IgD-negative memory B cell (primary cell): ENCODE results near the gene CUL1. TPM values are rescaled to one million over a fixed set of nuclear protein-coding genes. Genes with fewer than 3 reads are reported as not detected.
"Not testable (repeated sequence)": the region's sequence is repeated elsewhere in the genome, so short reads cannot be mapped to it uniquely, and the experiment has no call there.

Source experiments
- H3K27ac Mint-ChIP-seq, 3 donors: one replicate each; pipeline ENCODE4 v1.8.0; 2020 to 2022; ENCODE audit warnings: mild to moderate bottlenecking in 3 of 3, mixed read lengths in 3 of 3, moderate library complexity in 1 of 3
- H3K27me3 Mint-ChIP-seq: one replicate; pipeline ENCODE4 v1.8.0; 2021; ENCODE audit warnings: mixed read lengths
- H3K36me3 Mint-ChIP-seq: one replicate; pipeline ENCODE4 v1.8.0; 2020; ENCODE audit warnings: mild to moderate bottlenecking, mixed read lengths
- H3K4me1 Mint-ChIP-seq, 3 donors: one replicate each; pipeline ENCODE4 v1.8.0; 2020 to 2022; ENCODE audit warnings: mixed read lengths in 3 of 3, mild to moderate bottlenecking in 1 of 3
- H3K4me3 Mint-ChIP-seq, 4 donors: one replicate each; pipeline ENCODE4 v1.8.0; 2020 to 2022; ENCODE audit warnings: mild to moderate bottlenecking in 4 of 4, mixed read lengths in 4 of 4, moderate library complexity in 3 of 4
- H3K9me3 Mint-ChIP-seq, 3 donors: one replicate each; pipeline ENCODE4 v1.8.0; 2020 to 2021; ENCODE audit warnings: mixed read lengths in 3 of 3, mild to moderate bottlenecking in 1 of 3
- polyA plus RNA-seq: library from polyadenylated mRNA; unstranded; fragments of 300-500 nt; fragmentation: Illumina TruSeq; gene quantifications from one replicate; pipeline ENCODE4 v1.2.3, GENCODE V29; 2021

CUL1 gene
- polyA plus RNA-seq, 1 donor from 2014 or later, result 54.5 TPM

- not testable (repeated sequence) for H3K36me3 Mint-ChIP-seq, H3K9me3 Mint-ChIP-seq, H3K27ac Mint-ChIP-seq, H3K27me3 Mint-ChIP-seq
- peaks cover 50 to 68% (median 62%) of the 10 kb centered on the region in 3 donors for H3K4me1 Mint-ChIP-seq
- peak overlapping the region in 1 of 4 donors; percentile 23 for H3K4me3 Mint-ChIP-seq
Measured at GRCh38 chr7:148703671-148703962, 4.9 kb downstream of the CUL1 start.

GRCh38 chr7:148704189-148704588 lies 5.5 kb downstream of the CUL1 start:
- Mint-ChIP-seq H3K36me3 (peaks cover 3% of the 10 kb centered on the region), H3K9me3 (no peaks in the 10 kb centered on the region), H3K27ac (no peak overlapping the region), H3K27me3 (no peaks in the 10 kb centered on the region), H3K4me3 (no peak overlapping the region), H3K4me1 (peaks cover 52 to 68% (median 64%) of the 10 kb centered on the region in 3 donors)

- Mint-ChIP-seq H3K9me3 (no peaks in the 10 kb centered on the region), H3K4me1 (peaks cover 56 to 67% (median 62%) of the 10 kb centered on the region in 3 donors), H3K27me3 (no peaks in the 10 kb centered on the region), H3K4me3 (no peak overlapping the region), H3K27ac (no peak overlapping the region), H3K36me3 (peaks cover 3% of the 10 kb centered on the region)
Measured at GRCh38 chr7:148704970-148705369, 6.3 kb downstream of the CUL1 start.

- Mint-ChIP-seq H3K4me1 (peaks cover 47 to 63% (median 54%) of the 10 kb centered on the region in 3 donors), H3K27me3 (no peaks in the 10 kb centered on the region), H3K4me3 (peak overlapping the region in 2 of 4 donors; percentile 41 to 57), H3K27ac (peak overlapping the region in 1 of 3 donors; percentile 31), H3K9me3 (no peaks in the 10 kb centered on the region), H3K36me3 (peaks cover 3% of the 10 kb centered on the region)
Measured at GRCh38 chr7:148706368-148706767, 7.7 kb downstream of the CUL1 start.

GRCh38 chr7:148708026-148708885 lies 9.6 kb downstream of the CUL1 start:
- no peak overlapping the region for H3K4me3 Mint-ChIP-seq
- peaks cover 46 to 62% (median 60%) of the 10 kb centered on the region in 3 donors for H3K4me1 Mint-ChIP-seq
- H3K27ac Mint-ChIP-seq, result peak overlapping the region in 2 of 3 donors; percentile 1 to 14
- H3K9me3 Mint-ChIP-seq, result no peaks in the 10 kb centered on the region
- no peaks in the 10 kb centered on the region for H3K36me3 Mint-ChIP-seq
- H3K27me3 Mint-ChIP-seq, result no peaks in the 10 kb centered on the region

GRCh38 chr7:148709014-148709413 lies 10.3 kb downstream of the CUL1 start:
- no peaks in the 10 kb centered on the region for H3K27me3 Mint-ChIP-seq
- H3K4me1 Mint-ChIP-seq, result peaks cover 48 to 63% (median 61%) of the 10 kb centered on the region in 3 donors
- H3K27ac Mint-ChIP-seq, result no peak overlapping the region
- H3K9me3 Mint-ChIP-seq, result no peaks in the 10 kb centered on the region
- no peak overlapping the region for H3K4me3 Mint-ChIP-seq
- H3K36me3 Mint-ChIP-seq, result no peaks in the 10 kb centered on the region

GRCh38 chr7:148710426-148710825 lies 11.7 kb downstream of the CUL1 start:
- H3K9me3 Mint-ChIP-seq, H3K4me3 Mint-ChIP-seq, H3K36me3 Mint-ChIP-seq, H3K27me3 Mint-ChIP-seq, H3K27ac Mint-ChIP-seq: not testable (repeated sequence)
- peaks cover 51 to 68% (median 63%) of the 10 kb centered on the region in 3 donors for H3K4me1 Mint-ChIP-seq

- H3K27me3 Mint-ChIP-seq, result no peaks in the 10 kb centered on the region
- H3K36me3 Mint-ChIP-seq, result peaks cover under 1% of the 10 kb centered on the region
- peaks cover 50 to 67% (median 62%) of the 10 kb centered on the region in 3 donors for H3K4me1 Mint-ChIP-seq
- H3K4me3 Mint-ChIP-seq, result peak overlapping the region in 2 of 4 donors; percentile 61 to 66
- H3K9me3 Mint-ChIP-seq, result no peaks in the 10 kb centered on the region
- H3K27ac Mint-ChIP-seq, result peak overlapping the region in 2 of 3 donors; percentile 25 to 65
Measured at GRCh38 chr7:148711191-148712102, 12.7 kb downstream of the CUL1 start.

GRCh38 chr7:148712678-148713329 lies 14.1 kb downstream of the CUL1 start:
- Mint-ChIP-seq H3K9me3 (no peaks in the 10 kb centered on the region), H3K36me3 (peaks cover 5% of the 10 kb centered on the region), H3K4me1 (peaks cover 49 to 69% (median 65%) of the 10 kb centered on the region in 3 donors), H3K4me3 (peak overlapping the region in 1 of 4 donors; percentile 78), H3K27ac (peak overlapping the region in 1 of 3 donors; percentile 16), H3K27me3 (no peaks in the 10 kb centered on the region)

GRCh38 chr7:148714498-148714897 lies 15.8 kb downstream of the CUL1 start:
- Mint-ChIP-seq H3K36me3 (peaks cover 5% of the 10 kb centered on the region), H3K27me3 (no peaks in the 10 kb centered on the region), H3K4me1 (peaks cover 45 to 72% (median 67%) of the 10 kb centered on the region in 3 donors), H3K9me3 (no peaks in the 10 kb centered on the region), H3K4me3 (no peak overlapping the region), H3K27ac (no peak overlapping the region)

- H3K36me3 Mint-ChIP-seq, result peaks cover 5% of the 10 kb centered on the region
- H3K9me3 Mint-ChIP-seq, result no peaks in the 10 kb centered on the region
- no peak overlapping the region for H3K4me3 Mint-ChIP-seq
- no peaks in the 10 kb centered on the region for H3K27me3 Mint-ChIP-seq
- peaks cover 43 to 77% (median 71%) of the 10 kb centered on the region in 3 donors for H3K4me1 Mint-ChIP-seq
- no peak overlapping the region for H3K27ac Mint-ChIP-seq
Measured at GRCh38 chr7:148715027-148715426, 16.3 kb downstream of the CUL1 start.

- Mint-ChIP-seq H3K9me3 (no peaks in the 10 kb centered on the region), H3K4me3 (no peak overlapping the region), H3K27me3 (no peaks in the 10 kb centered on the region), H3K36me3 (peaks cover 5% of the 10 kb centered on the region), H3K4me1 (peaks cover 49 to 86% (median 74%) of the 10 kb centered on the region in 3 donors), H3K27ac (no peak overlapping the region)
Measured at GRCh38 chr7:148717266-148717793, 18.6 kb downstream of the CUL1 start.

GRCh38 chr7:148718431-148718830 lies 19.7 kb downstream of the CUL1 start:
- H3K27me3 Mint-ChIP-seq, result no peaks in the 10 kb centered on the region
- no peak overlapping the region for H3K4me3 Mint-ChIP-seq
- H3K4me1 Mint-ChIP-seq, result peaks cover 48 to 84% (median 73%) of the 10 kb centered on the region in 3 donors
- H3K27ac Mint-ChIP-seq, result no peak overlapping the region
- peaks cover 5% of the 10 kb centered on the region for H3K36me3 Mint-ChIP-seq
- H3K9me3 Mint-ChIP-seq, result no peaks in the 10 kb centered on the region

- Mint-ChIP-seq H3K4me3 (no peak overlapping the region), H3K27me3 (no peaks in the 10 kb centered on the region), H3K36me3 (peaks cover 5% of the 10 kb centered on the region), H3K9me3 (no peaks in the 10 kb centered on the region), H3K27ac (no peak overlapping the region), H3K4me1 (peaks cover 56 to 84% (median 74%) of the 10 kb centered on the region in 3 donors)
Measured at GRCh38 chr7:148719753-148720152, 21.1 kb downstream of the CUL1 start.
